HL-60 (cell line): ENCODE data around the gene MEIS1.

Source experiments
- DNase-seq, 2 experiments: peaks; one replicate each; pipeline ENCODE4 v3.0.0-alpha.2; 2010 to 2020; ENCODE audit warnings: low read depth in 1 of 2, low spot score in 1 of 2
- H3K27ac ChIP-seq: fragments of 250-450 bp; sonication (Bioruptor Pico); replicated peaks from 2 replicates; pipeline ENCODE4 v1.5.1; 2020; ENCODE audit warnings: mild to moderate bottlenecking, moderate library complexity
- H3K27me3 ChIP-seq: fragments of 250-450 bp; sonication (Bioruptor Pico); 2 replicates; pipeline ENCODE4 v1.5.1; 2021; ENCODE audit warnings: mild to moderate bottlenecking, moderate library complexity; ENCODE audit not compliant: insufficient read depth, poor library complexity, severe bottlenecking
- H3K4me3 ChIP-seq: replicated peaks from 2 replicates; pipeline ENCODE4 v1.5.1; 2011; ENCODE audit warnings: mild to moderate bottlenecking, control low read depth, low read length; ENCODE audit not compliant: insufficient read depth
- CTCF ChIP-seq: IDR thresholded peaks from one replicate; pipeline ENCODE4 v1.5.1; 2011; ENCODE audit warnings: low read length, control low read depth, inconsistent platforms; ENCODE audit not compliant: insufficient read depth
- GABPA ChIP-seq: IDR thresholded peaks from 2 replicates; pipeline ENCODE4 v1.6.1; 2012; ENCODE audit warnings: low read depth
- POLR2AphosphoS5 ChIP-seq: IDR thresholded peaks from 2 replicates; pipeline ENCODE4 v1.6.1; 2012; ENCODE audit warnings: low read depth
- REST ChIP-seq: IDR thresholded peaks from 2 replicates; pipeline ENCODE4 v1.6.1; 2012; ENCODE audit warnings: low read depth; ENCODE audit not compliant: insufficient replicate concordance
- SPI1 ChIP-seq: IDR thresholded peaks from 2 replicates; pipeline ENCODE4 v1.6.1; 2012; ENCODE audit warnings: low read depth, mild to moderate bottlenecking, borderline replicate concordance

The MEIS1 gene

DNA sequence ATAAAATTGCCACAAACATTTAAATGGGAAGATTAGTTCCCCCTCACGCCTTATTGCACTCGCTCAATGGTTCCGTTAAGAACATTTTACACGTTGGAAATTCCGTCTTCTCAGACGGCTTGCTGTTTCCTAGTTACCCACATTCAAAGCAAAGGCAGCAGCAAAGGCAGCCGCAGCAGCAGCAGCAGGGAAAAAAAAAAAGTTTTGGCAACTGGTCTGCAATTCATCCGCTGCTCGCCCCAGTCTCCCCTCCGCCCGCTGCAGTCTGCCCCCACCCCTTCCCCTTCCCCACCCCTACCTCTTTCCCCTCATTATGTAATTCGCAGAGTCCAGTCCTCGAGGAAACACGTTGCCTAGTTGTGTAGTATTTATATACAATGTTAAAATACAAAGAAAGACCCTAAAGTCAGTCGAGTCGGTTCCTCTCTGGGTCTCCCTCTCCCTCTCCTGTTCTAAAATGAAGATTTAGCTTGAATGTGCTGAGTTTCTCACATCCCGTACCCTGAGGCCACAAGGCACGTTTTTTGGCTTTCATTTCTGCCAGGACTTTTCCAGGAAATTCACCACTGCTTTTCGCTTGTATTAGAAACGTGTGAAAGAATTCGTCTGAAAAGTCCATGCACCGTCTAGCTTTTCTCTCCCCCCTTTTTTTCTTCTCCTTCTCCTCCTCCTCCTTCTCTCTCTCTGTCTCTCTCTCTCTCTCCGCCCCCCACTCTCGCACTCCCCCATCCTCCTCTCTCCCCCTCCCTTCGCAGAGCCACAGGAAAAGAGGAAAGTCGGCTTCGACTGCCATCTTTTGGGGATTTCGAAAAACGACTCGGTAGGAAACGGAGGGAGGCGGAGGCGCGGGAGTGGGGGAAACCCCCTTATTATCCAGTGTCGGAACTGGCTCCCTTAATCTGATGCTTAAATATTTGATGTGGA lies 140.0 kb downstream of the MEIS1 start:
- Histone ChIP-seq H3K27ac (no peak overlapping the region), H3K27me3 (peaks cover 65% of the 10 kb centered on the region), H3K4me3 (no peak overlapping the region)
- TF ChIP-seq CTCF (no peak), GABPA (no peak)
- no peak for DNase-seq

DNA sequence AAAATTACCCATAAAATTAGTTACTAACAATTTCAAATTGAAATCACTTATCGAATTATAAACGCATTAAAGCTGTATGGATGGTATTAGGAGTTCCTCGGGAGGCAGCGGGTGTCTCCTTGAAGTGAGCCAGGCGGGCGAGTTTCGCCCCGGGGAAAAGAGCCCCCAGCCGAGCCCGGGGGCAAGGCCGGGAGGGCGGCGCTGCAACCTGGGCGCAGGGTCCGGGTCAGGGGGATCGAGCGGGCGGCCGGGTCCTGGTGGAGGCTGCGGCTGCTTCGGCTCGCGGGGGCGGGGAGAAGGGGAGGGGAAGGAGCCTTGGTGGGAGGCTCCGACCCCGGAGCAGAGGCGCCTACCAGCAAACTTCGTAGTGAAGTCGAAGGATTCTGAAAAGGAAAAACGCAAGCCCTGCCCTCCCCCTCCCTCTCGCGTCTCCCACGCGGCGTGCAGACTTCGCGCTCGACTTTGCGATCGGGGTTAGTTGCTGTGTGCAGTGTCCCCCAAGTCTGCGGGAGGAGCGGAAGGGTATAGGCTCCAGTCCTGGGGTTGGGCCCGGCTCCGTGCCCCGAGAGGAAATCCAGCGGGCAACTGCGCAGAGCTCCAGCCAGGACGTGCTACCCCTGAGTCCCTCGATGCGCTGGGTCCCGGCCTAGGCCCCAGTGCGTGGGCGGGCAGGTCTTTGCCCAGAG lies 140.8 kb downstream of the MEIS1 start:
- no peak for DNase-seq
- Histone ChIP-seq H3K4me3 (no peak overlapping the region), H3K27me3 (peaks cover 74% of the 10 kb centered on the region), H3K27ac (no peak overlapping the region)
- TF ChIP-seq CTCF (no peak), GABPA (no peak), REST (no peak), SPI1 (no peak), POLR2AphosphoS5 (no peak)

DNA sequence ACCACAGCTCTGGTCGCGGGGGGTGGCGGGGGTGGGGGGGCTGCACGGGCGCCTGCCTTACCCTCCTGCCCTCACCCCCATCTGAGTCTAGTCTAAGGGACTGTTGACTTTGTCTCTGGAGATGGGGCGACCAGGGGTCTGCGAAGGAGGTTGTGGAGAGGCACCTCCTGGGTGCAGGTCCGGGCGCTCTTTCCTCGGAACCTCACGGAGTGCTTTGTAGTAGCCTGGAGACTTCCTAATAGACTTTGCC lies 141.3 kb downstream of the MEIS1 start:
- TF ChIP-seq POLR2AphosphoS5: no peak
- H3K4me3 ChIP-seq: no peak overlapping the region
- DNase-seq: no peak
- no peak overlapping the region for H3K27ac ChIP-seq
- H3K27me3 ChIP-seq: peaks cover 78% of the 10 kb centered on the region

DNA sequence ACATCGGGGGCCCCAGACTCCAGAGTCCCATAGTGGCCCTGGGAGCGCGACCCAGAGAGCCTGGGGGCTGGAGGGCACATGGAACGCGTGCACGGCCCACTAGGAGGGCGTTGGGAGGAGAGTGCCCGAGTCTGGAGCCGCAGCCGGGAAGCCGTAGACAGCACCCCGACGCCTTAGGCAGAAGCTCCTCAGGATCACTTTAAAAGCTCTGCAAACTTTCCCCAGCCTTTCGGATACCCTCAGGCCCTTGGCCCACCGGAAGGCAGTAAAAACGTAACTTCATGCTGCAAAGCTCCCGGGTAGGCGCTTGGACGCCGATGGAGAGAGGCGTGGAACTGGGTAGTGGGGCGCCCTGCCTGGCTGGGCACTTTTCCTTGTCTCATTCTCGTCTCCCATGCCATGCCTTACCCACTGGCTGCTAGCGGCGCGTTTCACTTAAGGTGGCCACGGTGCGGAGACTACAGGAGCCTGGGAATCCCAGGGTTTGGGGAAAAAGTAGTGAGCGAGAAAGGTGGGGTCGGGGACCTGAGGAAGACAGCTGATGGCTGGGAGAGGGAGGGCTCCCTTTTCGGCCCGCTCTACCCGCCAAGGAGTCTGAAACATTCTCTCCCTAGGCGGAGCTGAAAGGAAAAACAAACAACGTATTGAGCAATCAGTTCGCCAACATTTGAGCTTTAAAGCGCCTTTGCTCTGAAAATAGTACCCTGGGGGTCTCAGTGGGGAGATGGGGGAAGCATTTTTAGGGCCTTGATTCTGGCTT lies 141.8 kb downstream of the MEIS1 start:
- TF ChIP-seq REST (no peak), GABPA (no peak), SPI1 (no peak), CTCF (no peak), POLR2AphosphoS5 (no peak)
- H3K27ac ChIP-seq: no peak overlapping the region
- H3K27me3 ChIP-seq: peaks cover 83% of the 10 kb centered on the region
- H3K4me3 ChIP-seq: no peak overlapping the region
- DNase-seq: no peak
